HepG2 (cell line): ENCODE results near the gene TCF25. TPM values are rescaled to one million over a fixed set of nuclear protein-coding genes. Genes with fewer than 3 reads are reported as not detected.

ENCODE experiments used
- PPARG ChIP-seq: conservative IDR thresholded peaks from 2 replicates; pipeline ENCODE4 v1.6.1; 2016; ENCODE audit warnings: missing biosample characterization, missing genetic modification reagents
- ZBTB38 ChIP-seq: sonication (generic); formaldehyde crosslinking; IDR thresholded peaks from 2 replicates; pipeline ENCODE4 v1.5.1; 2020; ENCODE audit warnings: mild to moderate bottlenecking, missing genetic modification reagents
- ZFX ChIP-seq: sonication (generic); formaldehyde crosslinking; IDR thresholded peaks from 2 replicates; pipeline ENCODE4 v1.4.0; 2020; ENCODE audit warnings: mild to moderate bottlenecking, low read depth, missing genetic modification reagents, moderate library complexity
- ZNF605 ChIP-seq: sonication (generic); formaldehyde crosslinking; IDR thresholded peaks from 2 replicates; pipeline ENCODE4 v1.8.0; 2022; ENCODE audit warnings: mild to moderate bottlenecking, missing genetic modification reagents
- ZNF782 ChIP-seq: sonication (generic); formaldehyde crosslinking; IDR thresholded peaks from 2 replicates; pipeline ENCODE4 v1.4.0; 2020; ENCODE audit warnings: missing genetic modification reagents, mild to moderate bottlenecking, borderline replicate concordance
- polyA plus RNA-seq, 8 experiments: library from polyadenylated mRNA; depleted of rRNA in 3 of 8; stranded (reverse) in 7 of 8; unstranded in 1 of 8; fragments of >200 nt; fragmentation: Illumina TruSeq in 4 of 8; extraction: Trizol in 4 of 8; gene quantifications; 2 replicates each; pipeline versions ENCODE4 v1.2.1 to v1.2.3, GENCODE V29; 2011 to 2016; ENCODE audit warnings: low read depth in 4 of 8, missing spikeins in 1 of 8, mixed read lengths in 1 of 8; ENCODE audit not compliant: insufficient read depth in 1 of 8
- total RNA-seq, 5 experiments: library from RNA; depleted of rRNA; stranded (reverse); fragments of >200 nt; fragmentation: Illumina TruSeq; extraction: Trizol; gene quantifications; 2 replicates each; pipeline ENCODE4 v1.2.3, GENCODE V29; 2016; ENCODE audit warnings: low read depth in 1 of 5
- TF ChIP-seq, protein P1 (sequence below), 2 experiments: sonication (generic) in 1 of 2; formaldehyde crosslinking in 1 of 2; IDR thresholded peaks; 2 replicates each; pipeline versions ENCODE4 v1.4.0 to v1.6.1; 2016 to 2020; ENCODE audit warnings: borderline replicate concordance in 1 of 2, low read depth in 1 of 2, mild to moderate bottlenecking in 1 of 2, missing genetic modification reagents in 1 of 2
- TF ChIP-seq, protein P2 (sequence below): sonication (generic); formaldehyde crosslinking; IDR thresholded peaks from 2 replicates; pipeline ENCODE4 v1.5.0; 2020; ENCODE audit warnings: mild to moderate bottlenecking, missing genetic modification reagents, borderline replicate concordance

Gene TCF25
- total and polyA plus RNA-seq, 2 of the 13 experiments (the other 11 are each of a cell fraction or from before 2014, with no cell fraction given) = 138 to 206 TPM

DNA sequence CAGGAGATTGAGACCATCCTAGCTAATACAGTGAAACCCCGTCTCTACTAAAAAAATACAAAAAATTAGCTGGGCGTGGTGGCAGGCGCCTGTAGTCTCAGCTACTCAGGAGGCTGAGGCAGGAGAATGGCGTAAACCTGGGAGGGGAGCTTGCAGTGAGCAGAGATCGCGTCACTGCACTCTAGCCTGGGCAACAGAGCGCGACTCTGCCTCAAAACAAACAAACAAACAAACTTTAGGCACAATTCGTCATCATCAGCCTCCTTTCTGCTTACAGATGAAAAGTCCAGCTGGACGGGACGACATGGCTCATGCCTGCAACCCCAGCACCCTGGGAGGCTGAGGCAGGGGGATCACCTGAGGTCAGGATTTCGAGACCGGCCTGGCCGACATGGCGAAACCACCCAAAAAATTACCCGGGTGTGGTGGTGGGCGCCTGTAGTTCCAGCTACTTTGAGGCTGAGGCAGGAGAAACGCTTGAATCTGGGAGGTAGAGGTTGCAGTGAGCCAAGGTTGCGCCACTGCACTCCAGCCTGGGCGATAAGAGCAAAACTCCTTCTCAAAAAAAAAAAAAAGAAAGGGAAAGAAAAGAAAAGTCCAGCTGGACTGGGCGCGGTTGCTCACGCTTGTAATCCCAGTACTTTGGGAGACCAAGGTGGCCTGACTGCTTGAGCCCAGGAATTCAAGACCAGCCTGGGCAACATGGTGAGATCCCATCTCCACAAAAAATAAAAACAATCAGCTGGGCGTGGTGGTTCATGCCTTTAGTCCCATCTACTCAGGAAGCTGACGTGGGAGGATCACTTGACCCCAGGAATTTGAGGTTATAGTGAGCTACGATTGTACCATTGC is 46.6 kb upstream of the TCF25 start (continued):
- TF ChIP-seq, protein P1, sequence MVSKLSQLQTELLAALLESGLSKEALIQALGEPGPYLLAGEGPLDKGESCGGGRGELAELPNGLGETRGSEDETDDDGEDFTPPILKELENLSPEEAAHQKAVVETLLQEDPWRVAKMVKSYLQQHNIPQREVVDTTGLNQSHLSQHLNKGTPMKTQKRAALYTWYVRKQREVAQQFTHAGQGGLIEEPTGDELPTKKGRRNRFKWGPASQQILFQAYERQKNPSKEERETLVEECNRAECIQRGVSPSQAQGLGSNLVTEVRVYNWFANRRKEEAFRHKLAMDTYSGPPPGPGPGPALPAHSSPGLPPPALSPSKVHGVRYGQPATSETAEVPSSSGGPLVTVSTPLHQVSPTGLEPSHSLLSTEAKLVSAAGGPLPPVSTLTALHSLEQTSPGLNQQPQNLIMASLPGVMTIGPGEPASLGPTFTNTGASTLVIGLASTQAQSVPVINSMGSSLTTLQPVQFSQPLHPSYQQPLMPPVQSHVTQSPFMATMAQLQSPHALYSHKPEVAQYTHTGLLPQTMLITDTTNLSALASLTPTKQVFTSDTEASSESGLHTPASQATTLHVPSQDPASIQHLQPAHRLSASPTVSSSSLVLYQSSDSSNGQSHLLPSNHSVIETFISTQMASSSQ (IDR thresholded peaks at IDR 0.05; ENCODE audit: low read depth) = no peak
- TF ChIP-seq, protein P1 (CRISPR knock-in tag; IDR thresholded peaks at IDR 0.05; ENCODE audit: borderline replicate concordance) = peak; percentile 11; the same call in 1 of the 2 replicates
- TF ChIP-seq PPARG (CRISPR knock-in tag) (no peak), ZNF605 (CRISPR knock-in tag) (0 out of 2 replicates have a peak, but pooled peaks have one; percentile 13), ZBTB38 (peak; percentile 53), ZFX (CRISPR knock-in tag) (0 out of 2 replicates have a peak, but pooled peaks have one; percentile 1), ZNF782 (CRISPR knock-in tag) (no peak)
- TF ChIP-seq, protein P2, sequence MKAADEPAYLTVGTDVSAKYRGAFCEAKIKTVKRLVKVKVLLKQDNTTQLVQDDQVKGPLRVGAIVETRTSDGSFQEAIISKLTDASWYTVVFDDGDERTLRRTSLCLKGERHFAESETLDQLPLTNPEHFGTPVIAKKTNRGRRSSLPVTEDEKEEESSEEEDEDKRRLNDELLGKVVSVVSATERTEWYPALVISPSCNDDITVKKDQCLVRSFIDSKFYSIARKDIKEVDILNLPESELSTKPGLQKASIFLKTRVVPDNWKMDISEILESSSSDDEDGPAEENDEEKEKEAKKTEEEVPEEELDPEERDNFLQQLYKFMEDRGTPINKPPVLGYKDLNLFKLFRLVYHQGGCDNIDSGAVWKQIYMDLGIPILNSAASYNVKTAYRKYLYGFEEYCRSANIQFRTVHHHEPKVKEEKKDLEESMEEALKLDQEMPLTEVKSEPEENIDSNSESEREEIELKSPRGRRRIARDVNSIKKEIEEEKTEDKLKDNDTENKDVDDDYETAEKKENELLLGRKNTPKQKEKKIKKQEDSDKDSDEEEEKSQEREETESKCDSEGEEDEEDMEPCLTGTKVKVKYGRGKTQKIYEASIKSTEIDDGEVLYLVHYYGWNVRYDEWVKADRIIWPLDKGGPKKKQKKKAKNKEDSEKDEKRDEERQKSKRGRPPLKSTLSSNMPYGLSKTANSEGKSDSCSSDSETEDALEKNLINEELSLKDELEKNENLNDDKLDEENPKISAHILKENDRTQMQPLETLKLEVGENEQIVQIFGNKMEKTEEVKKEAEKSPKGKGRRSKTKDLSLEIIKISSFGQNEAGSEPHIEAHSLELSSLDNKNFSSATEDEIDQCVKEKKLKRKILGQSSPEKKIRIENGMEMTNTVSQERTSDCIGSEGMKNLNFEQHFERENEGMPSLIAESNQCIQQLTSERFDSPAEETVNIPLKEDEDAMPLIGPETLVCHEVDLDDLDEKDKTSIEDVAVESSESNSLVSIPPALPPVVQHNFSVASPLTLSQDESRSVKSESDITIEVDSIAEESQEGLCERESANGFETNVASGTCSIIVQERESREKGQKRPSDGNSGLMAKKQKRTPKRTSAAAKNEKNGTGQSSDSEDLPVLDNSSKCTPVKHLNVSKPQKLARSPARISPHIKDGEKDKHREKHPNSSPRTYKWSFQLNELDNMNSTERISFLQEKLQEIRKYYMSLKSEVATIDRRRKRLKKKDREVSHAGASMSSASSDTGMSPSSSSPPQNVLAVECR (CRISPR knock-in tag) = 0 out of 2 replicates have a peak, but pooled peaks have one; percentile 14
- TF ChIP-seq, all 625 proteins: peak for 13
